Measurements from ENCODE around the gene ZFAND2B. TPM values are rescaled to one million over a fixed set of nuclear protein-coding genes. Genes with fewer than 3 reads are reported as not detected.
"Not testable (repeated sequence)": the region's sequence is repeated elsewhere in the genome, so short reads cannot be mapped to it uniquely, and the experiment has no call there.

ZFAND2B gene
- total RNA-seq, 1 donor from 2014 or later: 49.5 TPM

DNA sequence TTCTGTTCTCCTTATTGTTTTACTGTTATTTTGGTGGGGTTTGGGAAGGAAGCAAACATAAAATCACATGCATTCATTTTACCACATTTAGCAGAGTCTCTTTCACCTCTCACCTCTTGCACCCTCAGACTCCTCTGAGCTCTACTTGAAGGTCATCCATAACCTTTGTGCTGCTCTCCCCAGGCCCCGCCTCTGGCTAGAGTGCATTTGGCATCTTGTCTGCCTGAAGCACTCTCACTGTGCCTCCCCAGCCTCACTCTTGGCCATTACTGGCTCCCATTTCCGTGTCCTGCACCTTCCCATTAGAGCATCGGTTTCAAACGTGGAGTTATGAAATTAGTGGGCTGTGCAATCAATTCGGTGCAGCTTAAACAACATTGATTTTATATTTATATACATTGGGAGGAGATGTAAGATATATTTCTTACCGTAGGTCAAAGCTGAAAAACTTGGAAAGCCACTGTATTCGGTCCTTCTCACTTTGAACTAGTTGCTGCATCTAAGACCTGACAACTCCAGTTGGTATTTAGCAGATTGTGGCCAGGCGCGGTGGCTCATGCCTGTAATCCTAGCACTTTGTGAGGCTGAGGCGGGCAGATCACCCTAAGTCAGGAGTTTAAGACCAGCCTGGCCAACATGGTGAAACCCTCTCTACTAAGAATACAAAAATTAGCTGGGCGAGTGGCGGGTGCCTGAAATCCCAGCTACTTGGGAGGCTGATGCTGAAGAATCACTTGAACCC, 6.9 kb upstream of the ZFAND2B start:
- peaks cover 5% of the 10 kb centered on the region for H3K9me3 Mint-ChIP-seq (ENCODE audit: unreplicated experiment)
- no peaks in the 10 kb centered on the region for H3K27me3 Mint-ChIP-seq (ENCODE audit: unreplicated experiment)
- peak overlapping the region; percentile 9 for H3K4me3 Mint-ChIP-seq (ENCODE audit: unreplicated experiment)

DNA sequence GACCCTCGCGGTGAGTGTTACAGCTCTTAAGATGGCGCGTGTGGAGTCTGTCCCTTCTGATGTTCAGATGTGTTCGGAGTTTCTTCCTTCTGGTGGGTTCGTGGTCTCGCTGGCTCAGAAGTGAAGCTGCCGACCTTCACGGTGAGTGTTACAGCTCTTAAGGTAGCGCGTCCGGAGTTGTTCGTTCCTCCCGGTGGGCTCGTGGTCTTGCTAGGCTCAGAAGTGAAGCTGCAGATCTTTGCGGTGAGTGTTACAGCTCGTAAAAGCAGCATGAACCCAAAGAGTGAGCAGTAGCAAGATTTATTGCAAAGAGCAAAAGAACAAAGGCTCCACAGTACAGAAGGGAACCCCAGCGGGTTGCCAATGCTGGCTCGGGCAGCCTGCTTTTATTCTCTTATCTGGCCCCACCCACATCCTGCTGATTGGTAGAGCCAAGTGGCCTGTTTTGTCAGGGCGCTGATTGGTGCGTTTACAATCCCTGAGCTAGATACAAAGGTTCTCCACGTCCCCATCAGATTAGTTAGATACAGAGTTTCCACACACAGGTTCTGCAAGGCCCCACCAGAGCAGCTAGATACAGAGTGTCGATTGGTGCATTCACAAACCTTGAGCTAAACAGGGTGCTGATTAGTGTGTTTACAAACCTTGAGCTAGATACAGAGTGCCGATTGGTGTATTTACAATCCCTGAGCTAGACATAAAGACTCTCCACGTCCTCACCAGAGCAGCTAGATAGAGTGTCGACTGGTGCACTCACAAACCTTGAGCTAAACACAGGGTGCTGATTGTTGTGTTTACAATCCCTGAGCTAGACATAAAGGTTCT, 5.9 kb upstream of the ZFAND2B start:
- DNase-seq; H3K9me3 Mint-ChIP-seq (ENCODE audit: unreplicated experiment); H3K4me1 Mint-ChIP-seq (ENCODE audit: low read depth, unreplicated experiment); H3K4me3 Mint-ChIP-seq (ENCODE audit: unreplicated experiment); H3K27ac Mint-ChIP-seq (ENCODE audit: unreplicated experiment); H3K36me3 Mint-ChIP-seq (ENCODE audit: unreplicated experiment); H3K27me3 Mint-ChIP-seq (ENCODE audit: unreplicated experiment): not testable (repeated sequence)

More for the DNA sequence above, 6.9 kb upstream of the ZFAND2B start:
- Mint-ChIP-seq H3K27ac (ENCODE audit: unreplicated experiment) (peak overlapping the region; percentile 1), H3K4me1 (ENCODE audit: low read depth, unreplicated experiment) (peaks cover 5% of the 10 kb centered on the region), H3K36me3 (ENCODE audit: unreplicated experiment) (no peaks in the 10 kb centered on the region)
- no peak for DNase-seq
- TF ChIP-seq CTCF (IDR thresholded peaks at IDR 0.05; ENCODE audit: partially characterized antibody, unreplicated experiment): no peak

GRCh38 chr2:219201331-219201730, 5.3 kb upstream of the ZFAND2B start:
- not testable (repeated sequence) for H3K4me3 Mint-ChIP-seq (ENCODE audit: unreplicated experiment); H3K27me3 Mint-ChIP-seq (ENCODE audit: unreplicated experiment); DNase-seq; H3K27ac Mint-ChIP-seq (ENCODE audit: unreplicated experiment); H3K4me1 Mint-ChIP-seq (ENCODE audit: low read depth, unreplicated experiment); H3K36me3 Mint-ChIP-seq (ENCODE audit: unreplicated experiment)
- H3K9me3 Mint-ChIP-seq (ENCODE audit: unreplicated experiment): peaks cover 10% of the 10 kb centered on the region

GRCh38 chr2:219204425-219205164, 2.0 kb upstream of the ZFAND2B start:
- H3K9me3 Mint-ChIP-seq (ENCODE audit: unreplicated experiment): peaks cover 12% of the 10 kb centered on the region
- DNase-seq: no peak
- H3K36me3 Mint-ChIP-seq (ENCODE audit: unreplicated experiment): no peaks in the 10 kb centered on the region
- no peak overlapping the region for H3K27ac Mint-ChIP-seq (ENCODE audit: unreplicated experiment)
- TF ChIP-seq CTCF (IDR thresholded peaks at IDR 0.05; ENCODE audit: partially characterized antibody, unreplicated experiment): no peak
- H3K4me3 Mint-ChIP-seq (ENCODE audit: unreplicated experiment): no peak overlapping the region
- no peaks in the 10 kb centered on the region for H3K27me3 Mint-ChIP-seq (ENCODE audit: unreplicated experiment)
- H3K4me1 Mint-ChIP-seq (ENCODE audit: low read depth, unreplicated experiment): peaks cover 5% of the 10 kb centered on the region

GRCh38 chr2:219205165-219205538, 1.4 kb upstream of the ZFAND2B start:
- no peak for TF ChIP-seq CTCF (IDR thresholded peaks at IDR 0.05; ENCODE audit: partially characterized antibody, unreplicated experiment)
- Mint-ChIP-seq H3K36me3 (ENCODE audit: unreplicated experiment) (no peaks in the 10 kb centered on the region), H3K4me3 (ENCODE audit: unreplicated experiment) (peak overlapping the region; percentile 30), H3K9me3 (ENCODE audit: unreplicated experiment) (peaks cover 12% of the 10 kb centered on the region), H3K4me1 (ENCODE audit: low read depth, unreplicated experiment) (peaks cover 5% of the 10 kb centered on the region), H3K27ac (ENCODE audit: unreplicated experiment) (no peak overlapping the region), H3K27me3 (ENCODE audit: unreplicated experiment) (no peaks in the 10 kb centered on the region)
- no peak for DNase-seq

All from glutamatergic neuron (in vitro differentiated cells).